Measurements from ENCODE around the gene ADAMTSL1.

ADAMTSL1 gene

GRCh38 chr9:18805386-18805785 is 331.4 kb downstream of the ADAMTSL1 start:
- Histone ChIP-seq H4K20me1 (no peaks in the 10 kb centered on the region), H3K9me3 (0 out of 2 replicates have a peak, but pooled peaks cover 7% of the 10 kb centered on the region), H3K36me3 (no peaks in the 10 kb centered on the region), H3K27ac (no peak overlapping the region), H3K4me2 (no peak overlapping the region), H3K9ac (no peak overlapping the region), H3K4me3 (no peak overlapping the region), H3K4me1 (no peaks in the 10 kb centered on the region), H3K27me3 (no peaks in the 10 kb centered on the region)
- no peak for TF ChIP-seq Cebpa-rat (IDR thresholded peaks at IDR 0.05)

- no peak for TF ChIP-seq Cebpa-rat (IDR thresholded peaks at IDR 0.05)
- H4K20me1 ChIP-seq, result no peaks in the 10 kb centered on the region
- H3K36me3 ChIP-seq, result no peaks in the 10 kb centered on the region
- H3K27ac ChIP-seq, result no peak overlapping the region
- H3K4me2 ChIP-seq, result no peak overlapping the region
- no peaks in the 10 kb centered on the region for H3K4me1 ChIP-seq
- no peak overlapping the region for H3K4me3 ChIP-seq
- 0 out of 2 replicates have a peak, but pooled peaks cover 7% of the 10 kb centered on the region for H3K9me3 ChIP-seq
- H3K27me3 ChIP-seq, result no peaks in the 10 kb centered on the region
- no peak overlapping the region for H3K9ac ChIP-seq
Measured at GRCh38 chr9:18806232-18807080, 332.5 kb downstream of the ADAMTSL1 start.

DNA sequence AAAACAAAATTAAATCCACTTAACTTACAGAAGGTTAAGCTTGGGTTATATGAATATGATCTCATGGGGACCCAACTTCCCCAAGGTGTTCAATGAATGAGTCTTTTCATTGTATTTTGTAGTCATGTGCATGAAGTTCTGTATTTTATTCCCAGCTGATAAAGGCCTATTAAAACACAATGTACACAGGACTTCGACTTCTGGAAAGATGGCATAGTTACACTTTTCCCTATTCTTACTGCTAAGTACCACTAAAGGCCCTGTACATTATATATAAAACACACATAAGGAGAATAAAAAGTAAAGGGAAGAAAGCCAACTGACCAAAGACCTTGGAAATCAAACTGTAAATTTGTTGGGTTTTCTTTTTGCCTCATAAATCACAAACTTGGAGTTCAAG is 336.6 kb downstream of the ADAMTSL1 start:
- H3K27me3 ChIP-seq, result no peaks in the 10 kb centered on the region
- no peak overlapping the region for H3K4me3 ChIP-seq
- H3K27ac ChIP-seq, result no peak overlapping the region
- H3K4me2 ChIP-seq, result no peak overlapping the region
- H3K4me1 ChIP-seq, result no peaks in the 10 kb centered on the region
- TF ChIP-seq Cebpa-rat (IDR thresholded peaks at IDR 0.05), result no peak
- H3K9me3 ChIP-seq, result peaks cover 9% of the 10 kb centered on the region; the same call in 1 of the 2 replicates
- no peaks in the 10 kb centered on the region for H3K36me3 ChIP-seq
- H3K9ac ChIP-seq, result no peak overlapping the region
- H4K20me1 ChIP-seq, result no peaks in the 10 kb centered on the region

GRCh38 chr9:18811171-18811570 is 337.2 kb downstream of the ADAMTSL1 start:
- H3K4me2 ChIP-seq, result no peak overlapping the region
- no peak for TF ChIP-seq Cebpa-rat (IDR thresholded peaks at IDR 0.05)
- H3K9me3 ChIP-seq, result peaks cover 9% of the 10 kb centered on the region; the same call in 1 of the 2 replicates
- H3K27me3 ChIP-seq, result no peaks in the 10 kb centered on the region
- no peaks in the 10 kb centered on the region for H4K20me1 ChIP-seq
- H3K9ac ChIP-seq, result no peak overlapping the region
- no peak overlapping the region for H3K4me3 ChIP-seq
- H3K4me1 ChIP-seq, result no peaks in the 10 kb centered on the region
- H3K36me3 ChIP-seq, result no peaks in the 10 kb centered on the region
- no peak overlapping the region for H3K27ac ChIP-seq

GRCh38 chr9:18819418-18819817 is 345.5 kb downstream of the ADAMTSL1 start:
- H3K4me3 ChIP-seq, result no peak overlapping the region
- H3K9ac ChIP-seq, result no peak overlapping the region
- no peaks in the 10 kb centered on the region for H4K20me1 ChIP-seq
- no peaks in the 10 kb centered on the region for H3K9me3 ChIP-seq
- H3K4me2 ChIP-seq, result no peak overlapping the region
- no peak overlapping the region for H3K27ac ChIP-seq
- peaks cover 3% of the 10 kb centered on the region for H3K4me1 ChIP-seq
- no peaks in the 10 kb centered on the region for H3K36me3 ChIP-seq
- no peaks in the 10 kb centered on the region for H3K27me3 ChIP-seq
- no peak for TF ChIP-seq Cebpa-rat (IDR thresholded peaks at IDR 0.05)

- H3K4me1 ChIP-seq, result peaks cover 15% of the 10 kb centered on the region
- no peak overlapping the region for H3K4me3 ChIP-seq
- no peak overlapping the region for H3K4me2 ChIP-seq
- H3K27me3 ChIP-seq, result no peaks in the 10 kb centered on the region
- no peak overlapping the region for H3K27ac ChIP-seq
- no peaks in the 10 kb centered on the region for H3K9me3 ChIP-seq
- no peak for TF ChIP-seq Cebpa-rat (IDR thresholded peaks at IDR 0.05)
- no peak overlapping the region for H3K9ac ChIP-seq
- H4K20me1 ChIP-seq, result no peaks in the 10 kb centered on the region
- no peaks in the 10 kb centered on the region for H3K36me3 ChIP-seq
Measured at GRCh38 chr9:18820566-18821095, 346.7 kb downstream of the ADAMTSL1 start.

GRCh38 chr9:18821788-18822187 is 347.8 kb downstream of the ADAMTSL1 start:
- H3K4me3 ChIP-seq, result no peak overlapping the region
- no peak overlapping the region for H3K4me2 ChIP-seq
- H3K27ac ChIP-seq, result no peak overlapping the region

DNA sequence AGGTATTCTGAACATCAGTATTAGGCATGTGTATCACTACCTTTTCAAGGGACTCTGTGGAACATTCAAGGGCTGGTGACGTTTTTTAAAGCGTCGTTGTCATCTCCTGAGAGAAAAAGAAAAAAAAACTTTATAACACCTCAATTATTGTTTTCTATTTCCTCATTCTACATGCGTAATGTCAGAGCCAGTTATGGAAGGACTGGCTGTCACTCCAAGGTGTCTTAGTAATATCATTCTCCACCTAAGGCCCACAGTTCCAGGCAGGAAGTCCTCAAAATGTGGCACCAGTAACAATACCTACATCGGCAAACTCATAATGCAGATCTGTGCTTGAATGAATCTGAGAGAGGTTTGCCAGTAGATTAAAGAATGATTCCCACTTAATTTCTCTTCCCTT is 348.9 kb downstream of the ADAMTSL1 start:
- Histone ChIP-seq H3K36me3 (no peaks in the 10 kb centered on the region), H3K4me2 (no peak overlapping the region), H3K27me3 (no peaks in the 10 kb centered on the region), H3K9me3 (no peaks in the 10 kb centered on the region), H4K20me1 (no peaks in the 10 kb centered on the region), H3K4me1 (peaks cover 23% of the 10 kb centered on the region), H3K4me3 (no peak overlapping the region), H3K27ac (no peak overlapping the region), H3K9ac (no peak overlapping the region)
- no peak for TF ChIP-seq Cebpa-rat (IDR thresholded peaks at IDR 0.05)

More at GRCh38 chr9:18821788-18822187, 347.8 kb downstream of the ADAMTSL1 start:
- no peaks in the 10 kb centered on the region for H3K9me3 ChIP-seq
- no peak for TF ChIP-seq Cebpa-rat (IDR thresholded peaks at IDR 0.05)
- no peaks in the 10 kb centered on the region for H4K20me1 ChIP-seq
- peaks cover 23% of the 10 kb centered on the region for H3K4me1 ChIP-seq
- no peaks in the 10 kb centered on the region for H3K36me3 ChIP-seq
- H3K27me3 ChIP-seq, result no peaks in the 10 kb centered on the region
- H3K9ac ChIP-seq, result no peak overlapping the region

GRCh38 chr9:18824095-18824666 is 350.2 kb downstream of the ADAMTSL1 start:
- Histone ChIP-seq H3K36me3 (no peaks in the 10 kb centered on the region), H3K4me1 (peaks cover 23% of the 10 kb centered on the region), H3K9me3 (no peaks in the 10 kb centered on the region), H3K27ac (no peak overlapping the region), H3K4me3 (no peak overlapping the region), H4K20me1 (no peaks in the 10 kb centered on the region), H3K9ac (no peak overlapping the region), H3K27me3 (no peaks in the 10 kb centered on the region), H3K4me2 (peak overlapping the region; percentile 61; the same call in 1 of the 2 replicates)
- no peak for TF ChIP-seq Cebpa-rat (IDR thresholded peaks at IDR 0.05)

DNA sequence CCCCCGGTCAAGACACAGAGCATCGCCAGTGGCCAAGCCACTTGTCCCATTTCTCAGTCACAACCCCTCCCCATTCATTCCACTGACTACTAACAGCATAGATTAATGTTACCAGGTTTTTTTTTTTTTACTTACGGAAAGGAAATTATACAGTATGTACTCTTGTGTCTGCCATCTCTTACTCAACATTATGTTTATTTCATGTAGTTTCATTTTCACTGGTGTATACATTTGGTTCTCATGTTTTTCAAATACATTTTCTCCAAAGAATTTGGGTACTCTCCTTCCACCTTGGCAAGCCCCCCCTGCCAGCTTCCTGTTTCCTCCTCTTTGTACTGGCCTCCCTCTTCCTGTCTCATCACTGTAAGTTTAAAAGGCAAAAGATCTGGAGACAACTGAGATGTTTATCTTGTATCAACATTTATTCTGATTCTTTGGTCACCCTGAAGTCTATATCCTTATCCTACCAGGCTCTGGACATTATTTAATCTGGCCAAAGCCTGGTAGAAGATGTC is 351.8 kb downstream of the ADAMTSL1 start:
- H3K9me3 ChIP-seq, result no peaks in the 10 kb centered on the region
- H3K4me3 ChIP-seq, result no peak overlapping the region
- H4K20me1 ChIP-seq, result no peaks in the 10 kb centered on the region
- no peak overlapping the region; the same call in 1 of the 2 replicates for H3K9ac ChIP-seq
- H3K4me2 ChIP-seq, result peak overlapping the region; percentile 61
- H3K4me1 ChIP-seq, result peaks cover 23% of the 10 kb centered on the region
- TF ChIP-seq Cebpa-rat (IDR thresholded peaks at IDR 0.05), result no peak
- 0 out of 2 replicates have a peak overlapping the region, but pooled peaks have one; percentile 24 for H3K27ac ChIP-seq
- H3K27me3 ChIP-seq, result no peaks in the 10 kb centered on the region
- H3K36me3 ChIP-seq, result no peaks in the 10 kb centered on the region

All from BLaER1 (cell line).